Measurements from ENCODE around the gene ATG2A.

Gene ATG2A

DNA sequence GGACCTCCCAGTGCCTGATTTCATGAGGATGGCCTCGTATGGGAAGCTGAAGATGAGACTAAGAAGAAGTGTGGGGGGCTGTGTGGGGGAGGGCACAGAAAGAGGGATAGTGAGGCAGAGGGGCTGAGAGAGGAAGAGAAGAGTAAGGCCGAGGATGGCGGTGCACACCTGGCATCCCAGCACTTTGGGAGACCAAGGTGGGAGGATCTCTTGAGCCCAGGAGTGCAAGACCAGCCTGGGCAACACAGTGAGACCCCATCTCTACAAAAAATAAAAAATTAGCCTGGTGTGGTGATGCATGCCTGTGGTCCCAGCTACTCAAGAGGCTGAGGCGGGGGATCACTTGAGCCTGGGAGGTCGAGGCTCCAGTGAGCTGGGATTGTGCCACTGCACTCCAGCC lies 25.1 kb downstream of the ATG2A start:
- H3K27me3 ChIP-seq (ENCODE audit: insufficient read depth, poor library complexity, severe bottlenecking) = no peaks in the 10 kb centered on the region
- no peak for DNase-seq (ENCODE audit: low read depth in 1 of 2, low spot score in 1 of 2)
- no peak overlapping the region for H3K4me3 ChIP-seq (replicated peaks; ENCODE audit: insufficient read depth, low read length)
- TF ChIP-seq, protein P1, sequence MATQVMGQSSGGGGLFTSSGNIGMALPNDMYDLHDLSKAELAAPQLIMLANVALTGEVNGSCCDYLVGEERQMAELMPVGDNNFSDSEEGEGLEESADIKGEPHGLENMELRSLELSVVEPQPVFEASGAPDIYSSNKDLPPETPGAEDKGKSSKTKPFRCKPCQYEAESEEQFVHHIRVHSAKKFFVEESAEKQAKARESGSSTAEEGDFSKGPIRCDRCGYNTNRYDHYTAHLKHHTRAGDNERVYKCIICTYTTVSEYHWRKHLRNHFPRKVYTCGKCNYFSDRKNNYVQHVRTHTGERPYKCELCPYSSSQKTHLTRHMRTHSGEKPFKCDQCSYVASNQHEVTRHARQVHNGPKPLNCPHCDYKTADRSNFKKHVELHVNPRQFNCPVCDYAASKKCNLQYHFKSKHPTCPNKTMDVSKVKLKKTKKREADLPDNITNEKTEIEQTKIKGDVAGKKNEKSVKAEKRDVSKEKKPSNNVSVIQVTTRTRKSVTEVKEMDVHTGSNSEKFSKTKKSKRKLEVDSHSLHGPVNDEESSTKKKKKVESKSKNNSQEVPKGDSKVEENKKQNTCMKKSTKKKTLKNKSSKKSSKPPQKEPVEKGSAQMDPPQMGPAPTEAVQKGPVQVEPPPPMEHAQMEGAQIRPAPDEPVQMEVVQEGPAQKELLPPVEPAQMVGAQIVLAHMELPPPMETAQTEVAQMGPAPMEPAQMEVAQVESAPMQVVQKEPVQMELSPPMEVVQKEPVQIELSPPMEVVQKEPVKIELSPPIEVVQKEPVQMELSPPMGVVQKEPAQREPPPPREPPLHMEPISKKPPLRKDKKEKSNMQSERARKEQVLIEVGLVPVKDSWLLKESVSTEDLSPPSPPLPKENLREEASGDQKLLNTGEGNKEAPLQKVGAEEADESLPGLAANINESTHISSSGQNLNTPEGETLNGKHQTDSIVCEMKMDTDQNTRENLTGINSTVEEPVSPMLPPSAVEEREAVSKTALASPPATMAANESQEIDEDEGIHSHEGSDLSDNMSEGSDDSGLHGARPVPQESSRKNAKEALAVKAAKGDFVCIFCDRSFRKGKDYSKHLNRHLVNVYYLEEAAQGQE (IDR thresholded peaks at IDR 0.05; ENCODE audit: insufficient replicate concordance, low read depth) = no peak
- no peak for TF ChIP-seq POLR2AphosphoS5 (IDR thresholded peaks at IDR 0.05; ENCODE audit: low read depth)
- no peak for TF ChIP-seq GABPA (IDR thresholded peaks at IDR 0.05; ENCODE audit: low read depth)
- TF ChIP-seq SPI1 (IDR thresholded peaks at IDR 0.05; ENCODE audit: borderline replicate concordance, low read depth) = no peak
- TF ChIP-seq CTCF (IDR thresholded peaks at IDR 0.05; ENCODE audit: insufficient read depth, low read length) = no peak
- no peak overlapping the region for H3K27ac ChIP-seq (replicated peaks)

GRCh38 chr11:64891215-64891848 lies 25.7 kb downstream of the ATG2A start:
- DNase-seq (ENCODE audit: low read depth in 1 of 2, low spot score in 1 of 2) = no peak
- Histone ChIP-seq H3K27me3 (ENCODE audit: insufficient read depth, poor library complexity, severe bottlenecking) (no peaks in the 10 kb centered on the region), H3K27ac (replicated peaks) (no peak overlapping the region), H3K4me3 (replicated peaks; ENCODE audit: insufficient read depth, low read length) (no peak overlapping the region)
- TF ChIP-seq CTCF (IDR thresholded peaks at IDR 0.05; ENCODE audit: insufficient read depth, low read length) (no peak), SPI1 (IDR thresholded peaks at IDR 0.05; ENCODE audit: borderline replicate concordance, low read depth) (no peak), POLR2AphosphoS5 (IDR thresholded peaks at IDR 0.05; ENCODE audit: low read depth) (no peak), GABPA (IDR thresholded peaks at IDR 0.05; ENCODE audit: low read depth) (no peak)
- TF ChIP-seq, protein P1 (IDR thresholded peaks at IDR 0.05; ENCODE audit: insufficient replicate concordance, low read depth) = no peak

- Histone ChIP-seq H3K27ac (replicated peaks) (no peak overlapping the region), H3K4me3 (replicated peaks; ENCODE audit: insufficient read depth, low read length) (no peak overlapping the region), H3K27me3 (ENCODE audit: insufficient read depth, poor library complexity, severe bottlenecking) (no peaks in the 10 kb centered on the region)
- TF ChIP-seq POLR2AphosphoS5 (IDR thresholded peaks at IDR 0.05; ENCODE audit: low read depth) = no peak
- no peak for TF ChIP-seq CTCF (IDR thresholded peaks at IDR 0.05; ENCODE audit: insufficient read depth, low read length)
- TF ChIP-seq GABPA (IDR thresholded peaks at IDR 0.05; ENCODE audit: low read depth) = no peak
- no peak for TF ChIP-seq SPI1 (IDR thresholded peaks at IDR 0.05; ENCODE audit: borderline replicate concordance, low read depth)
- TF ChIP-seq, protein P1 (IDR thresholded peaks at IDR 0.05; ENCODE audit: insufficient replicate concordance, low read depth) = no peak
- no peak for DNase-seq (ENCODE audit: low read depth in 1 of 2, low spot score in 1 of 2)
Observed at GRCh38 chr11:64890522-64890939, 26.5 kb downstream of the ATG2A start.

Measured in HL-60 (cell line).